PC-9 (cell line): ENCODE results near the gene ISG15. TPM values are rescaled to one million over a fixed set of nuclear protein-coding genes. Genes with fewer than 3 reads are reported as not detected.

Experiments used
- BruUV-seq: library from RNA; stranded (reverse); fragments of 400-500 nt; replicated peaks from 2 replicates; lab custom pipeline; 2021; lab: Mats Ljungman, UMichigan
- CTCF ChIA-PET: fragments of 300-600 bp; sonication (Branson Sonifier 250); formaldehyde crosslinking; loops from one replicate; lab custom pipeline; 2022; ENCODE audit warnings: antibody characterized with exemption; lab: Charles Lee
- POLR2A ChIA-PET: fragments of 300-600 bp; sonication (Branson Sonifier 250); formaldehyde crosslinking; loops from one replicate; lab custom pipeline; 2022; ENCODE audit warnings: antibody characterized with exemption; ENCODE audit not compliant: unreplicated experiment; lab: Charles Lee
- DNase-seq, 2 experiments: peaks; one replicate each; pipeline versions ENCODE4 v3.0.0 to v3.0.0-alpha.2; 2015 to 2022; ENCODE audit warnings: mixed read lengths in 1 of 2
- H2AFZ ChIP-seq: fragments of 200-600 bp; sonication (generic); 2 replicates; pipeline ENCODE4 v1.8.1; 2017; ENCODE audit warnings: antibody characterized with exemption
- H3F3A ChIP-seq: fragments of 200-600 bp; sonication (generic); 2 replicates; pipeline ENCODE4 v1.8.1; 2017; ENCODE audit warnings: antibody characterized with exemption, mild to moderate bottlenecking, low read depth; ENCODE audit not compliant: insufficient read depth
- H3K27ac ChIP-seq: fragments of 200-600 bp; sonication (generic); 2 replicates; pipeline ENCODE4 v1.6.1; 2016; ENCODE audit warnings: mixed run types
- H3K27me3 ChIP-seq: fragments of 200-600 bp; sonication (generic); 2 replicates; pipeline ENCODE4 v1.6.1; 2016; ENCODE audit warnings: low read depth, mixed run types; ENCODE audit not compliant: insufficient read depth
- H3K36me3 ChIP-seq: fragments of 200-600 bp; sonication (generic); 2 replicates; pipeline ENCODE4 v1.6.1; 2016; ENCODE audit warnings: low read depth, mixed run types
- H3K4me1 ChIP-seq: fragments of 200-600 bp; sonication (generic); replicated peaks from 2 replicates; pipeline ENCODE4 v1.6.1; 2016; ENCODE audit warnings: mixed run types; ENCODE audit not compliant: insufficient read depth
- H3K4me2 ChIP-seq: fragments of 200-600 bp; sonication (generic); 2 replicates; pipeline ENCODE4 v1.6.1; 2017; ENCODE audit warnings: mixed run types
- H3K4me3 ChIP-seq: fragments of 200-600 bp; sonication (generic); 2 replicates; pipeline ENCODE4 v1.6.1; 2016; ENCODE audit warnings: mixed run types
- H3K79me2 ChIP-seq: fragments of 200-600 bp; sonication (generic); 2 replicates; pipeline ENCODE4 v1.6.1; 2017; ENCODE audit warnings: low read depth, mixed run types
- H3K9me2 ChIP-seq: fragments of 200-600 bp; sonication (generic); 2 replicates; pipeline ENCODE4 v1.8.1; 2017; ENCODE audit warnings: mild to moderate bottlenecking; ENCODE audit not compliant: insufficient read depth
- H3K9me3 ChIP-seq: fragments of 200-600 bp; sonication (generic); 2 replicates; pipeline ENCODE4 v1.8.1; 2016; ENCODE audit warnings: low read depth; ENCODE audit not compliant: insufficient read depth
- H4K20me1 ChIP-seq: fragments of 200-600 bp; sonication (generic); 2 replicates; pipeline ENCODE4 v1.8.1; 2017; ENCODE audit not compliant: insufficient read depth
- EZH2 ChIP-seq: fragments of 200-600 bp; sonication (generic); IDR thresholded peaks from 2 replicates; pipeline ENCODE4 v1.8.0; 2017; ENCODE audit warnings: antibody characterized with exemption, low read depth
- intact Hi-C: fragments of 100-400 bp; cut with micrococcal nuclease; formaldehyde crosslinking; loops from one replicate; pipeline ENCODE4 v1.10.0; 2022; ENCODE audit not compliant: unreplicated experiment
- total RNA-seq: library from RNA; stranded (reverse); gene quantifications from 2 replicates; pipeline ENCODE4 v1.2.3, GENCODE V29; 2021
- TF ChIP-seq, protein P1 (sequence below): fragments of 200-600 bp; sonication (generic); conservative IDR thresholded peaks from 2 replicates; pipeline ENCODE4 v1.6.1; 2017; ENCODE audit warnings: mixed run types, antibody characterized with exemption, mild to moderate bottlenecking, moderate library complexity

The ISG15 gene
- total RNA-seq, 1 experiment from 2014 or later, result 20.9 TPM

DNA sequence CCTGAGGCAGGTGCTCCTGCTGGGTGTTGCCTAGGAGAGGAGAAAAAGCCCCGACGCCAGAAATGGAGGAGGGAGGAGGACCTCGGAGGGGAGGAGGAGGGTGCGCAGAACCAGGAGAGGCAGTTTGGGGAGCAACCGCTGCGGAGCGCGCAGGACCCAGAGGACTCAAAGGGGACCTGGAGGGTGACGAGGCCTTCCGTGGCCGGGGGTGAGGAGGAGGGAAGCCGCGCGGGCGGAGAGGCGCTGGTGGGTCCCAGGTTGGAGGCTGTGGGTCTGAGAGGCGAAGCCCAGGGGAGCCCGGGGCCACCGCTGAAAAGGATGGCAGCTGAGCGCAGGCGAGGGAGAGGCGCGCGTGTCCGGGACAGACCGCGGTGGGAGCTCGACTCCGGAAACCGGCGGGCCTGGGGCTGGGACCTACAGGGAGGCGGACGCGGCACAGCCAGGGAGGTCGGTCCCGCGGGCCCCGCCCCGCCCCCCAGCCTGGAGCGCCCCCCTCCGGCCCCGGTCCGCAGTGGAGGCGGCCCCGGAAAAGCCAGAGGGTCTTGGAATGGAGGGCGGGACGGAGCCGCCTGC, 45.7 kb downstream of the ISG15 start:
- CTCF ChIA-PET, result interaction anchor here (0.6 to 0.7 kb wide), 2 partner anchors 21 to 45 kb away, joined by 3 to 4 read pairs; no protein-coding TSS in a partner anchor
- H3K9me2 ChIP-seq, result no peaks in the 10 kb centered on the region
- no peaks in the 10 kb centered on the region for H3K36me3 ChIP-seq
- no peak overlapping the region for H3K27ac ChIP-seq
- no peaks in the 10 kb centered on the region for H3K79me2 ChIP-seq
- H3K4me2 ChIP-seq, result peak overlapping the region; percentile 96
- H3F3A ChIP-seq, result peaks cover 29% of the 10 kb centered on the region; the same call in 1 of the 2 replicates
- POLR2A ChIA-PET, result no interaction called here
- H4K20me1 ChIP-seq, result no peaks in the 10 kb centered on the region; the same call in 1 of the 2 replicates
- DNase-seq, result peak in 1 of 2 experiments; percentile 34
- H3K27me3 ChIP-seq, result no peaks in the 10 kb centered on the region
- no peak for TF ChIP-seq EZH2
- TF ChIP-seq, protein P1, sequence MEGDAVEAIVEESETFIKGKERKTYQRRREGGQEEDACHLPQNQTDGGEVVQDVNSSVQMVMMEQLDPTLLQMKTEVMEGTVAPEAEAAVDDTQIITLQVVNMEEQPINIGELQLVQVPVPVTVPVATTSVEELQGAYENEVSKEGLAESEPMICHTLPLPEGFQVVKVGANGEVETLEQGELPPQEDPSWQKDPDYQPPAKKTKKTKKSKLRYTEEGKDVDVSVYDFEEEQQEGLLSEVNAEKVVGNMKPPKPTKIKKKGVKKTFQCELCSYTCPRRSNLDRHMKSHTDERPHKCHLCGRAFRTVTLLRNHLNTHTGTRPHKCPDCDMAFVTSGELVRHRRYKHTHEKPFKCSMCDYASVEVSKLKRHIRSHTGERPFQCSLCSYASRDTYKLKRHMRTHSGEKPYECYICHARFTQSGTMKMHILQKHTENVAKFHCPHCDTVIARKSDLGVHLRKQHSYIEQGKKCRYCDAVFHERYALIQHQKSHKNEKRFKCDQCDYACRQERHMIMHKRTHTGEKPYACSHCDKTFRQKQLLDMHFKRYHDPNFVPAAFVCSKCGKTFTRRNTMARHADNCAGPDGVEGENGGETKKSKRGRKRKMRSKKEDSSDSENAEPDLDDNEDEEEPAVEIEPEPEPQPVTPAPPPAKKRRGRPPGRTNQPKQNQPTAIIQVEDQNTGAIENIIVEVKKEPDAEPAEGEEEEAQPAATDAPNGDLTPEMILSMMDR, result no peak; the same call in 1 of the 2 replicates
- intact Hi-C loops, result no loop called here
- H3K9me3 ChIP-seq, result no peaks in the 10 kb centered on the region
- no TSS peak for BruUV-seq
- H3K4me3 ChIP-seq, result peak overlapping the region; percentile 79
- H2AFZ ChIP-seq, result peak overlapping the region; percentile 82
- peaks cover 33% of the 10 kb centered on the region for H3K4me1 ChIP-seq

DNA sequence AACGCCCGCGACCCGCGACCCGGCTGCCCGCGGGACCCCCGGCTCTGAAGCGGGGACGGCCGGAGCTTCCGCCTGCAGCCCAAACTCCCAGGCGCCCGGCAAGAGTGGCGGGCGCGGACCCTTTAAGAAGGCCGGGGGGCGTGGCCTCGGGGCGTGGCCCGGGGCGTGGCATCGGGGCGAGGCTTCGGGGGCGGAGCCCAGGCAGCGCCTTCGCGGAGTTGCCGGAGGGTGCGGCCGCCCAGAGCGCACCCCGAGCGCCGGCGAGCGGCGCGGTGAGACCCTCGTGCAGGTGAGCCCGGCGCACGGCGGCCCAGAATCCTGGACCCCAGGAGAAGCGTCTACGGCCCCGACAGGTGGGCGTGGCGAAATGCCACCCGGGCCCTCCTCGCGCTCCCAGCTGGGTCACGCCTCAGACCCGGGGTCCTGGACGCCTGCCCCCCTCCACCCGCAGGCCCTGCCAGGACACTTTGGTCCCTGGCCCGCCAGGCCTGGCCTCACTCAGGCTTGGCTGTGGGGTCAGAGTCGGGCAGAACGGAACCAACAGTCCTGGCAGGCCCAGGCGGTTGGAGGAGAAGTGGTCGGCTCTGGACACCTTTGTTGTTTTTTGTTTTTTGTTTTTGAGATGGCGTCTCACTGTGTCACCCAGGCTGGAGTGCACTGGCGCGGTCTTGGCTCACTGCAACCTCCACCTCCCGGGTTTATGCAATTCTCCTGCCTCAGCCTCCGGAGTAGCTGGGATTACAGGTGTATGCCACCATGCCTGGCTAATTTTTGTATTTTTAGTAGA, 46.4 kb downstream of the ISG15 start:
- TF ChIP-seq, protein P1, result no peak
- no peak for TF ChIP-seq EZH2
- H3K27me3 ChIP-seq, result no peaks in the 10 kb centered on the region
- H4K20me1 ChIP-seq, result no peaks in the 10 kb centered on the region; the same call in 1 of the 2 replicates
- no peaks in the 10 kb centered on the region for H3K79me2 ChIP-seq
- peaks cover 35% of the 10 kb centered on the region for H3F3A ChIP-seq
- H3K9me2 ChIP-seq, result no peaks in the 10 kb centered on the region
- no peaks in the 10 kb centered on the region for H3K9me3 ChIP-seq
- peaks cover 37% of the 10 kb centered on the region for H3K4me1 ChIP-seq
- CTCF ChIA-PET, result no interaction called here
- DNase-seq, result peak; percentile 72 to 91
- peak overlapping the region; percentile 96 for H3K4me2 ChIP-seq
- BruUV-seq, result TSS peak; percentile 46
- intact Hi-C loops, result no loop called here
- H3K36me3 ChIP-seq, result no peaks in the 10 kb centered on the region
- POLR2A ChIA-PET, result no interaction called here
- no peak overlapping the region for H3K27ac ChIP-seq
- peak overlapping the region; percentile 82 for H2AFZ ChIP-seq
- peak overlapping the region; percentile 79 for H3K4me3 ChIP-seq

DNA sequence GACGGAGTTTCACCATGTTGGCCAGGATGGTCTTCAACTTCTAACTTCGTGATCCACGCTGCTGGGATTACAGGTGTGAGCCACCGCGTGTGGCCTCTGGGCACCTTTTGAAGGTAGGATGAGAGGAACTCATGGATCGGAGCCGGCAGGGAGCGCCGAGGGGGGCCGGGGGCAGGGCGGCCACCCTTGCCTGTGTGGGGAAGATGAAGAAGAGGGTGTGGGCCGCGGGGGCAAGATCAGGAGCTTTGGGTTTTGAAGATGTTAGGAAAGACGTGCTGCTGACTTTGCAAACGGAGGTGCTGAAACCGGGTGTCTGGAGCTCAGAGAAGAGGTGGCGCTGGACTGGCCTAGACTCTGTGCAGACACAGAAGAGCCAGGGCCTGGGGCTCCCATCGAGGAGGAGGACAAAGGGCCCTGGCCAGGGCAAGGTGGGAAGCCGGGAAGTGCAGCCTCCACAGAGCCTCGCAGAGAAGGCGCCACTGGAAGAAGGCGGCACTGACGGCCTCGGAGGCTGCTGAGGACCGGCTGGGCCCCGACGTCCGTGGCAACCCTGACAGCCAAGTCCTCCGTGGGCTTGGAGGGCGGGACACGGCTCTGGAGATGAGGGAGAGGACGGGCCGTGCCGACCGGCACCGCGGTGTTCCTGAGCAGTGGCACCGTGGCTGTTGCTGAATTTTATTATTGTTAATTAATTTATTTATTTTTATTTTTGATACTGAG, 47.1 kb downstream of the ISG15 start:
- H4K20me1 ChIP-seq, result no peaks in the 10 kb centered on the region; the same call in 1 of the 2 replicates
- no peaks in the 10 kb centered on the region for H3K9me2 ChIP-seq
- intact Hi-C loops, result no loop called here
- TF ChIP-seq EZH2, result no peak
- TF ChIP-seq, protein P1, result no peak
- H3K4me3 ChIP-seq, result peak overlapping the region; percentile 79; the same call in 1 of the 2 replicates
- DNase-seq, result no peak
- H3K79me2 ChIP-seq, result no peaks in the 10 kb centered on the region
- no peak overlapping the region for H2AFZ ChIP-seq
- no peak overlapping the region for H3K27ac ChIP-seq
- H3K4me1 ChIP-seq, result peaks cover 37% of the 10 kb centered on the region
- H3F3A ChIP-seq, result peaks cover 37% of the 10 kb centered on the region
- CTCF ChIA-PET, result interaction anchor here (0.7 kb wide), 1 partner anchor 302 kb away, joined by 4 read pairs; no protein-coding TSS in a partner anchor
- no peaks in the 10 kb centered on the region for H3K36me3 ChIP-seq
- H3K9me3 ChIP-seq, result no peaks in the 10 kb centered on the region
- BruUV-seq, result no TSS peak
- H3K27me3 ChIP-seq, result no peaks in the 10 kb centered on the region
- POLR2A ChIA-PET, result no interaction called here
- peak overlapping the region; percentile 96 for H3K4me2 ChIP-seq
